Lung (tissue), 12 donors: Measurements from ENCODE around the gene GNAL. TPM values are rescaled to one million over a fixed set of nuclear protein-coding genes. Genes with fewer than 3 reads are reported as not detected.

Experiments used
- ATAC-seq: fragments of 200-7000 bp; cut with Tn5 transposase; one replicate; pipeline ENCODE4 v1.9.1; 2020; ENCODE audit warnings: moderate number of reproducible peaks; ENCODE audit not compliant: insufficient read depth, low FRiP score
- DNase-seq, 3 donors: peaks; one replicate each; pipeline ENCODE4 v3.0.0-alpha.2; 2013 to 2017
- H3K27ac ChIP-seq, 2 donors: one replicate each; pipeline ENCODE4 v1.5.1; 2013; ENCODE audit warnings: mild to moderate bottlenecking in 2 of 2, moderate library complexity in 2 of 2, control low read depth in 1 of 2, inconsistent platforms in 1 of 2, low read depth in 1 of 2, low read length in 1 of 2
- H3K27me3 ChIP-seq, 3 donors: one replicate each; pipeline ENCODE4 v1.5.1; 2013; ENCODE audit warnings: low read length in 2 of 3; ENCODE audit not compliant: control insufficient read depth in 3 of 3, insufficient read depth in 3 of 3
- H3K36me3 ChIP-seq, 4 donors: one replicate each; pipeline ENCODE4 v1.5.1; 2013; ENCODE audit warnings: low read length in 4 of 4, mild to moderate bottlenecking in 1 of 4, moderate library complexity in 1 of 4; ENCODE audit not compliant: control insufficient read depth in 4 of 4, insufficient read depth in 4 of 4
- H3K4me1 ChIP-seq, 5 donors: one replicate each; pipeline ENCODE4 v1.5.1; 2013; ENCODE audit warnings: low read length in 5 of 5, mild to moderate bottlenecking in 2 of 5, moderate library complexity in 1 of 5; ENCODE audit not compliant: control insufficient read depth in 5 of 5, insufficient read depth in 5 of 5
- H3K4me3 ChIP-seq: one replicate; pipeline ENCODE4 v1.5.1; 2013; ENCODE audit warnings: mild to moderate bottlenecking, control low read depth, moderate library complexity
- H3K9ac ChIP-seq, 2 donors: one replicate each; pipeline ENCODE4 v1.5.1; 2013; ENCODE audit warnings: low read length in 2 of 2, control low read depth in 1 of 2; ENCODE audit not compliant: insufficient read depth in 1 of 2
- H3K9me3 ChIP-seq, 4 donors: one replicate each; pipeline ENCODE4 v1.5.1; 2013; ENCODE audit warnings: low read length in 3 of 4, mild to moderate bottlenecking in 1 of 4, moderate library complexity in 1 of 4; ENCODE audit not compliant: control insufficient read depth in 4 of 4, insufficient read depth in 3 of 4
- CTCF ChIP-seq: IDR thresholded peaks from 2 replicates; pipeline ENCODE4 v1.5.1; 2012; ENCODE audit warnings: mild to moderate bottlenecking; ENCODE audit errors: control extremely low read depth, extremely low read depth
- WGBS, 2 donors: extraction: QIAGEN DNeasy Blood & Tissue Kit; methylation state at CpG; one replicate each; pipeline ENCODE4 v1.1.7; 2013; 5-methylcytosine and 5-hydroxymethylcytosine counted together
- polyA plus RNA-seq, 2 donors: library from polyadenylated mRNA; stranded (reverse); fragments of 200-250 nt; gene quantifications; one replicate each; pipeline ENCODE4 v1.2.1, GENCODE V29; 2013
- total RNA-seq, 2 donors: library from RNA; depleted of rRNA in 1 of 2; stranded (reverse); fragments of >200 nt in 1 of 2; gene quantifications; one replicate each; pipeline ENCODE4 v1.2.1, GENCODE V29; 2014 to 2021
- donor health status: control.
- donor health status: control.
- donor health status: Bipolar disorder and iron deficiency.
- donor health status: healthy.
- donor health status: DM: yes; HTN: yes; CAD: no.

GNAL gene
- total and polyA plus RNA-seq, 4 donors = 0.49 to 3.7 (median 2.5) TPM

DNA sequence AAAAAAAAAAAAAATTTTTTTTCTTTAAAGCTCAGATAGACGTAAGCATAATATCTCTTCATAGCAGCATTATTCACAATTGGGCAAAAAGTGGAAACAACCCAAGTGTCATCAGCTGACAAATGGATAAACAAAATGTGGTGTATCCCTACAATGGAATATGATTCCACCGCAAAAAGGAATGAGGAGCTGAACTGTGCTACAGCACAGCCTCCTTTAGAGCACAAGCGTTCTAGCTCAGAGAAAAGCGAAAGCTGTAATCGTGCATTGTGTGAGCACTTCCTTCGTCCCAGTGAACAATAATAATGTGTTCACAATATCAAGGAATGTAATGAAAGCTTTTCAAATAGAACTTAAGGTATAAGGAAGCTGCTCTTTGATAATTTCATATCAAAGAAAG lies 150.5 kb downstream of the GNAL start:
- no peak overlapping the region for H3K27ac ChIP-seq
- WGBS, 2 donors = 74 to 85% methylated on average over 6 of the region's 6 CpGs
- no peak overlapping the region for H3K4me3 ChIP-seq
- ATAC-seq (no peak), DNase-seq (no peak)
- H3K4me1 ChIP-seq = peaks cover 0 to 2% (median 0%) of the 10 kb centered on the region in 5 donors
- H3K36me3 ChIP-seq = no peaks in the 10 kb centered on the region
- H3K27me3 ChIP-seq = no peaks in the 10 kb centered on the region
- no peak for TF ChIP-seq CTCF
- H3K9ac ChIP-seq = no peak overlapping the region
- no peaks in the 10 kb centered on the region for H3K9me3 ChIP-seq

- DNase-seq = no peak
- no peaks in the 10 kb centered on the region for H3K36me3 ChIP-seq
- H3K9ac ChIP-seq = no peak overlapping the region
- H3K4me3 ChIP-seq = no peak overlapping the region
- no peaks in the 10 kb centered on the region for H3K27me3 ChIP-seq
- H3K9me3 ChIP-seq = no peaks in the 10 kb centered on the region
- WGBS, 2 donors = 59 to 62% methylated on average over 6 of the region's 6 CpGs
- H3K27ac ChIP-seq = no peak overlapping the region
- ATAC-seq = no peak
- no peak for TF ChIP-seq CTCF
- H3K4me1 ChIP-seq = no peaks in the 10 kb centered on the region
These were observed 151.4 kb downstream of the GNAL start for GRCh38 chr18:11840493-11840892.

GRCh38 chr18:11842562-11842961 lies 153.5 kb downstream of the GNAL start:
- Histone ChIP-seq H3K4me3 (no peak overlapping the region), H3K36me3 (no peaks in the 10 kb centered on the region), H3K27ac (no peak overlapping the region), H3K9ac (no peak overlapping the region), H3K27me3 (no peaks in the 10 kb centered on the region), H3K4me1 (no peaks in the 10 kb centered on the region), H3K9me3 (no peaks in the 10 kb centered on the region)
- TF ChIP-seq CTCF = no peak
- DNase-seq = no peak
- ATAC-seq = no peak
- WGBS, 2 donors = 77 to 80% methylated on average over 5 of the region's 5 CpGs

DNA sequence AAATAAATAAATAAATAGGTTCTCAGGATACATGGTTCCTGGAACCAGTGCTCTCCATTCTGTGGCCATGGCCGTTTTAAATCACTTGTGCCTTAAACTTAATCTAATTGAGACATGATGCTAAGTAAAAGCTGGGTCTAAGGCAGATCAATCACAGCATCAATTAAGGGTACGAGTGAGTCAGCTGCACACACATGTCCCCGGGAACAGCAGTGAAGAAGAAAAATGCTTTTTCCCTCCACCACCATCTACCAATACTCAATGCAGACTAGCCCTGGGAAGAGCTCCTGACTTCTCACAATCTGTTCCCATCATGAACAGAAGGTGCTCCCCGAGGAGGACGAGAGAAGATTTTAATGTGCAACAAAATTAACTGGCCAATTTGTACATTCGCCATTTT lies 155.4 kb downstream of the GNAL start:
- WGBS, 2 donors = 88 to 92% methylated on average over 6 of the region's 6 CpGs
- H3K9ac ChIP-seq = no peak overlapping the region
- no peak for TF ChIP-seq CTCF
- H3K36me3 ChIP-seq = no peaks in the 10 kb centered on the region
- ATAC-seq (no peak), DNase-seq (no peak)
- H3K27ac ChIP-seq = no peak overlapping the region
- no peaks in the 10 kb centered on the region for H3K27me3 ChIP-seq
- H3K4me1 ChIP-seq = no peaks in the 10 kb centered on the region
- no peak overlapping the region for H3K4me3 ChIP-seq
- H3K9me3 ChIP-seq = no peaks in the 10 kb centered on the region
